ACHN (cell line): ENCODE results near the gene HARBI1.
A peak's percentile ranks its signal among the peaks of the same experiment; 100 is the strongest.

ENCODE experiments used
- DNase-seq: peaks from one replicate; pipeline ENCODE4 v3.0.0-alpha.2; 2015
- in situ Hi-C: cut with HindIII; loops from 2 replicates; pipeline ENCODE4 v1.10.0; 2017; ENCODE audit warnings: low sequenced_read_pairs, low pct_ligation_motif_present, low pct_unique_long_range_greater_than_20kb

Gene HARBI1

GRCh38 chr11:46639197-46639839 lies 22.3 kb upstream of the HARBI1 start:
- in situ Hi-C loops: no loop called here
- no peak for DNase-seq

- in situ Hi-C loops: no loop called here
- DNase-seq: no peak
Measured at GRCh38 chr11:46637546-46637945, 20.5 kb upstream of the HARBI1 start.

GRCh38 chr11:46635557-46636139 lies 18.6 kb upstream of the HARBI1 start:
- no peak for DNase-seq
- in situ Hi-C loops: no loop called here

GRCh38 chr11:46633291-46634217 lies 16.5 kb upstream of the HARBI1 start:
- no peak for DNase-seq
- in situ Hi-C loops: no loop called here

- in situ Hi-C loops: no loop called here
- DNase-seq: no peak
Measured at GRCh38 chr11:46632502-46632901, 15.5 kb upstream of the HARBI1 start.

GRCh38 chr11:46631676-46632075 lies 14.6 kb upstream of the HARBI1 start:
- no peak for DNase-seq
- in situ Hi-C loops: no loop called here

GRCh38 chr11:46630237-46630636 lies 13.2 kb upstream of the HARBI1 start:
- in situ Hi-C loops: no loop called here
- no peak for DNase-seq

GRCh38 chr11:46628961-46629360 lies 11.9 kb upstream of the HARBI1 start:
- no peak for DNase-seq

GRCh38 chr11:46625406-46625805 lies 8.4 kb upstream of the HARBI1 start:
- in situ Hi-C loops: no loop called here
- no peak for DNase-seq

More at GRCh38 chr11:46628961-46629360, 11.9 kb upstream of the HARBI1 start:
- in situ Hi-C loops: no loop called here

- no peak for DNase-seq
- in situ Hi-C loops: no loop called here
Measured at GRCh38 chr11:46618837-46619236, 1.8 kb upstream of the HARBI1 start.

GRCh38 chr11:46617972-46618314 lies 916 bp upstream of the HARBI1 start:
- DNase-seq: no peak
- in situ Hi-C loops: no loop called here

GRCh38 chr11:46616551-46617133 lies 385 bp downstream of the HARBI1 start:
- DNase-seq: peak; percentile 18
- in situ Hi-C loops: no loop called here

- in situ Hi-C loops: no loop called here
- DNase-seq: no peak
Measured at GRCh38 chr11:46615756-46616155, 1.3 kb downstream of the HARBI1 start.

GRCh38 chr11:46612326-46612725 lies 4.7 kb downstream of the HARBI1 start:
- in situ Hi-C loops: no loop called here
- DNase-seq: no peak

GRCh38 chr11:46611526-46612304 lies 5.3 kb downstream of the HARBI1 start:
- no peak for DNase-seq
- in situ Hi-C loops: no loop called here

GRCh38 chr11:46609386-46609785 lies 7.6 kb downstream of the HARBI1 start:
- in situ Hi-C loops: no loop called here
- DNase-seq: no peak

GRCh38 chr11:46607516-46607915 lies 9.5 kb downstream of the HARBI1 start:
- in situ Hi-C loops: no loop called here
- no peak for DNase-seq

GRCh38 chr11:46604796-46605195 lies 12.2 kb downstream of the HARBI1 start:
- in situ Hi-C loops: no loop called here

More at GRCh38 chr11:46604796-46605195, 12.2 kb downstream of the HARBI1 start:
- DNase-seq: no peak
